Measurements from ENCODE around the gene ZSWIM5.
"Not testable (repeated sequence)": the region's sequence is repeated elsewhere in the genome, so short reads cannot be mapped to it uniquely, and the experiment has no call there.

ZSWIM5 gene

GRCh38 chr1:45172005-45172404 is 34.4 kb downstream of the ZSWIM5 start:
- Histone ChIP-seq H3K4me1 (ENCODE audit: control insufficient read depth in 1 of 2, insufficient read depth in 2 of 2, low read length in 2 of 2) (peaks cover 0 to 7% of the 10 kb centered on the region in 2 donors), H3K9ac (ENCODE audit: low read depth in 1 of 2, low read length in 2 of 2) (no peak overlapping the region), H3K27me3 (ENCODE audit: control insufficient read depth in 1 of 2, insufficient read depth in 2 of 2, low read length in 2 of 2) (no peaks in the 10 kb centered on the region), H3K36me3 (ENCODE audit: control insufficient read depth in 1 of 2, insufficient read depth in 2 of 2, low read length in 2 of 2) (no peaks in the 10 kb centered on the region), H3K27ac (ENCODE audit: low read depth, low read length) (no peak overlapping the region), H3K4me3 (ENCODE audit: low read depth in 1 of 2, low read length in 2 of 2) (no peak overlapping the region), H3K9me3 (ENCODE audit: control insufficient read depth in 1 of 2, low read length in 2 of 2) (no peaks in the 10 kb centered on the region)

DNA sequence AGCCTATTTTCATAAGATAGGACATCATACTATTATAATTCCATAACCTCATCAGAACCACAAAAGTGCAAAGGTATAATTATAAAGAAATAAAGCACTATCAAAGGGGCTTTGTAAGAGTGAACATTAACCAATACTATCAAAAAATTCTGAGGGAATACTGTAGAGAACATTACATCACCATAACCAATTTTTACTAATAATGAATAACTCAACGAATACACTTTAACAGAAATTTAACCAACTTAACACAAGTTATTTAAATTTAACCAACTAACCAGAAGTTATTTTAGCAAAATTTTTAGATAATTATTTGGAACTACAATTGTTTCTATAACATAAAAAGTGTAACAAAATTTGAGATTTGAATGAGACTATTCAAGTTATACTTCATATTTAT is 34.8 kb downstream of the ZSWIM5 start:
- no peak overlapping the region for H3K4me3 ChIP-seq (ENCODE audit: low read depth in 1 of 2, low read length in 2 of 2)
- H3K9ac ChIP-seq (ENCODE audit: low read depth in 1 of 2, low read length in 2 of 2), result no peak overlapping the region
- no peaks in the 10 kb centered on the region for H3K9me3 ChIP-seq (ENCODE audit: control insufficient read depth in 1 of 2, low read length in 2 of 2)
- H3K27me3 ChIP-seq (ENCODE audit: control insufficient read depth in 1 of 2, insufficient read depth in 2 of 2, low read length in 2 of 2), result no peaks in the 10 kb centered on the region
- no peaks in the 10 kb centered on the region for H3K36me3 ChIP-seq (ENCODE audit: control insufficient read depth in 1 of 2, insufficient read depth in 2 of 2, low read length in 2 of 2)
- peaks cover 0 to 7% of the 10 kb centered on the region in 2 donors for H3K4me1 ChIP-seq (ENCODE audit: control insufficient read depth in 1 of 2, insufficient read depth in 2 of 2, low read length in 2 of 2)
- H3K27ac ChIP-seq (ENCODE audit: low read depth, low read length), result no peak overlapping the region

GRCh38 chr1:45170151-45170742 is 36.2 kb downstream of the ZSWIM5 start:
- no peaks in the 10 kb centered on the region for H3K36me3 ChIP-seq (ENCODE audit: control insufficient read depth in 1 of 2, insufficient read depth in 2 of 2, low read length in 2 of 2)
- H3K27me3 ChIP-seq (ENCODE audit: control insufficient read depth in 1 of 2, insufficient read depth in 2 of 2, low read length in 2 of 2), result no peaks in the 10 kb centered on the region
- H3K4me3 ChIP-seq (ENCODE audit: low read depth in 1 of 2, low read length in 2 of 2), result no peak overlapping the region
- no peaks in the 10 kb centered on the region for H3K9me3 ChIP-seq (ENCODE audit: control insufficient read depth in 1 of 2, low read length in 2 of 2)
- no peak overlapping the region for H3K27ac ChIP-seq (ENCODE audit: low read depth, low read length)
- H3K4me1 ChIP-seq (ENCODE audit: control insufficient read depth in 1 of 2, insufficient read depth in 2 of 2, low read length in 2 of 2), result peaks cover 0 to 7% of the 10 kb centered on the region in 2 donors
- no peak overlapping the region for H3K9ac ChIP-seq (ENCODE audit: low read depth in 1 of 2, low read length in 2 of 2)

DNA sequence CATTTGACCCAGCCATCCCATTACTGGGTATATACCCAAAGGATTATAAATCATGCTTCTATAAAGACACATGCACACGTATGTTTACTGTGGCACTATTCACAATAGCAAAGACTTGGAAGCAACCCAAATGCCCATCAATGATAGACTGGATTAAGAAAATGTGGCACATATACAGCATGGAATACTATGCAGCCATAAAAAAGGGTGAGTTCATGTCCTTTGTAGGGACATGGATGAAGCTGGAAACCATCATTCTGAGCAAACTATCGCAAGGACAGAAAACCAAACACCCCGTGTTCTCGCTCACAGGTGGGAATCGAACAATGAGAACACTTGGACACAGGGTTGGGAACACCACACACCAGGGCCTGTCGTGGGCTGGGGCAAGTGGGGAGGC is 38.5 kb downstream of the ZSWIM5 start:
- not testable (repeated sequence) for H3K4me3 ChIP-seq (ENCODE audit: low read depth in 1 of 2, low read length in 2 of 2); H3K9me3 ChIP-seq (ENCODE audit: control insufficient read depth in 1 of 2, low read length in 2 of 2)

GRCh38 chr1:45164307-45164706 is 42.1 kb downstream of the ZSWIM5 start:
- H3K27me3 ChIP-seq (ENCODE audit: control insufficient read depth in 1 of 2, insufficient read depth in 2 of 2, low read length in 2 of 2); H3K36me3 ChIP-seq (ENCODE audit: control insufficient read depth in 1 of 2, insufficient read depth in 2 of 2, low read length in 2 of 2); H3K4me1 ChIP-seq (ENCODE audit: control insufficient read depth in 1 of 2, insufficient read depth in 2 of 2, low read length in 2 of 2); H3K9ac ChIP-seq (ENCODE audit: low read depth in 1 of 2, low read length in 2 of 2); H3K4me3 ChIP-seq (ENCODE audit: low read depth in 1 of 2, low read length in 2 of 2); H3K9me3 ChIP-seq (ENCODE audit: control insufficient read depth in 1 of 2, low read length in 2 of 2); H3K27ac ChIP-seq (ENCODE audit: low read depth, low read length): not testable (repeated sequence)

More for the DNA sequence above, 38.5 kb downstream of the ZSWIM5 start:
- H3K27me3 ChIP-seq (ENCODE audit: control insufficient read depth in 1 of 2, insufficient read depth in 2 of 2, low read length in 2 of 2); H3K27ac ChIP-seq (ENCODE audit: low read depth, low read length); H3K36me3 ChIP-seq (ENCODE audit: control insufficient read depth in 1 of 2, insufficient read depth in 2 of 2, low read length in 2 of 2); H3K4me1 ChIP-seq (ENCODE audit: control insufficient read depth in 1 of 2, insufficient read depth in 2 of 2, low read length in 2 of 2); H3K9ac ChIP-seq (ENCODE audit: low read depth in 1 of 2, low read length in 2 of 2): not testable (repeated sequence)

DNA sequence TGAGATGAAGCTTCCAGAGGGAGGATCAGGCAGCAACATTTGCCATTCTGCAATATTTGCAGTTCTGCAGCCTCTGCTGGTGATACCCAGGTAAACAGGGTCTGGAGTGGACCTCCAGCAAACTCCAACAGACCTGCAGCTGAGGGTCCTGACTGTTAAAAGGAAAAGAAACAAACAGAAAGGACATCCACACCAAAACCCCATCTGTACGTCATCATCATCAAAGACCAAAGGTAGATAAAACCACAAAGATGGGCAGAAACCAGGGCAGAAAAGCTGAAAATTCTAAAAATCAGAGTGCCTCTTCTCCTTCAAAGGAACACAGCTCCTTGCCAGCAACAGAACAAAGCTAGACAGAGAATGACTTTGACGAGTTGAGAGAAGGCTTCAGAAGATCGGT is 43.3 kb downstream of the ZSWIM5 start:
- not testable (repeated sequence) for H3K27me3 ChIP-seq (ENCODE audit: control insufficient read depth in 1 of 2, insufficient read depth in 2 of 2, low read length in 2 of 2)

DNA sequence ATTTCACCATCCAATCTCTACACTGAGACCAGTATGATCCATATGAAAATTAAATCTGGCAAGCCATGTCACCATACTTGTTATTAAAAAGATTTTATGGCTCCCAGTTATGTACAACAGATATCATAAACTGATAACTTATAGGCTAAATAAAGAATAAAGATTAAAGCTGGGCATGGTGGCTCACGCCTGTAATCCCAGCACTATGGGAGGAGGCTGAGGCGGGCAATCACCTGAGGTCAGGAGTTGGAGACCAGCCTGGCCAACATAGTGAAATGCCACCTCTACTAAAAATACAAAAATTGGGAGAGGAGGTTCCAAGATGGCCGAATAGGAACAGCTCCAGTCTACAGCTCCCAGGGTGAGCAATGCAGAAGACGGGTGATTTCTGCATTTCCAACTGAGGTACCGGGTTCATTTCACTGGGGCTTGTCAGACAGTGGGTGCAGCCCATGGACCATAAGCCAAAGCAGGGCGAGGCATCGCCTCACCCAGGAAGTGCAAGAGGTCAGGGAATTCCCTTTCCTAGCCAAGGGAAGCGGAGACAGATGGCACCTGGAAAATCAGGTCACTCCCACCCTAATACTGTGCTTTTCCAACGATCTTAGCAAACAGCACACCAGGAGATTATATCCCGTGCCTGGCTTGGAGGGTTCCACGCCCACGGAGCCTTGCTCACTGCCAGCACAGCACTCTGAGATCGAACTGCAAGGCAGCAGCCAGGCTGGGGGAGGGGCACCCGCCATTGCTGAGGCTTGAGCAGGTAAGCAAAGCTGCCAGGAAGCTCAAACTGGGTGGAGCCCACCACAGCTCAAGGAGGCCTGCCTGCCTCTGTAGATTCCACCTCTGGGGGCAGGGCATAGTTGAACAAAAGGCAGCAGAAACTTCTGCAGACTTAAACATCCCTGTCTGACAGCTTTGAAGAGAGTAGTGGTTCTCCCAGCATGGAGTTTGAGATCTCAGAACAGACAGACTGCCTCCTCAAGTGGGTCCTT is 44.1 kb downstream of the ZSWIM5 start:
- not testable (repeated sequence) for H3K36me3 ChIP-seq (ENCODE audit: control insufficient read depth in 1 of 2, insufficient read depth in 2 of 2, low read length in 2 of 2); H3K27me3 ChIP-seq (ENCODE audit: control insufficient read depth in 1 of 2, insufficient read depth in 2 of 2, low read length in 2 of 2); H3K9ac ChIP-seq (ENCODE audit: low read depth in 1 of 2, low read length in 2 of 2); H3K27ac ChIP-seq (ENCODE audit: low read depth, low read length); H3K4me3 ChIP-seq (ENCODE audit: low read depth in 1 of 2, low read length in 2 of 2); H3K4me1 ChIP-seq (ENCODE audit: control insufficient read depth in 1 of 2, insufficient read depth in 2 of 2, low read length in 2 of 2); H3K9me3 ChIP-seq (ENCODE audit: control insufficient read depth in 1 of 2, low read length in 2 of 2)

More for the DNA sequence above, 43.3 kb downstream of the ZSWIM5 start:
- H3K4me3 ChIP-seq (ENCODE audit: low read depth in 1 of 2, low read length in 2 of 2); H3K9me3 ChIP-seq (ENCODE audit: control insufficient read depth in 1 of 2, low read length in 2 of 2); H3K9ac ChIP-seq (ENCODE audit: low read depth in 1 of 2, low read length in 2 of 2); H3K4me1 ChIP-seq (ENCODE audit: control insufficient read depth in 1 of 2, insufficient read depth in 2 of 2, low read length in 2 of 2); H3K36me3 ChIP-seq (ENCODE audit: control insufficient read depth in 1 of 2, insufficient read depth in 2 of 2, low read length in 2 of 2); H3K27ac ChIP-seq (ENCODE audit: low read depth, low read length): not testable (repeated sequence)

GRCh38 chr1:45155957-45156356 is 50.4 kb downstream of the ZSWIM5 start:
- Histone ChIP-seq H3K27me3 (ENCODE audit: control insufficient read depth in 1 of 2, insufficient read depth in 2 of 2, low read length in 2 of 2) (no peaks in the 10 kb centered on the region), H3K27ac (ENCODE audit: low read depth, low read length) (no peak overlapping the region), H3K4me1 (ENCODE audit: control insufficient read depth in 1 of 2, insufficient read depth in 2 of 2, low read length in 2 of 2) (no peaks in the 10 kb centered on the region)

GRCh38 chr1:45155423-45155822 is 51.0 kb downstream of the ZSWIM5 start:
- Histone ChIP-seq H3K36me3 (ENCODE audit: control insufficient read depth in 1 of 2, insufficient read depth in 2 of 2, low read length in 2 of 2) (no peaks in the 10 kb centered on the region), H3K4me1 (ENCODE audit: control insufficient read depth in 1 of 2, insufficient read depth in 2 of 2, low read length in 2 of 2) (no peaks in the 10 kb centered on the region), H3K27ac (ENCODE audit: low read depth, low read length) (no peak overlapping the region), H3K9me3 (ENCODE audit: control insufficient read depth in 1 of 2, low read length in 2 of 2) (no peaks in the 10 kb centered on the region), H3K9ac (ENCODE audit: low read depth in 1 of 2, low read length in 2 of 2) (no peak overlapping the region), H3K4me3 (ENCODE audit: low read depth in 1 of 2, low read length in 2 of 2) (no peak overlapping the region), H3K27me3 (ENCODE audit: control insufficient read depth in 1 of 2, insufficient read depth in 2 of 2, low read length in 2 of 2) (no peaks in the 10 kb centered on the region)

More at GRCh38 chr1:45155957-45156356, 50.4 kb downstream of the ZSWIM5 start:
- Histone ChIP-seq H3K36me3 (ENCODE audit: control insufficient read depth in 1 of 2, insufficient read depth in 2 of 2, low read length in 2 of 2) (no peaks in the 10 kb centered on the region), H3K4me3 (ENCODE audit: low read depth in 1 of 2, low read length in 2 of 2) (no peak overlapping the region), H3K9me3 (ENCODE audit: control insufficient read depth in 1 of 2, low read length in 2 of 2) (no peaks in the 10 kb centered on the region), H3K9ac (ENCODE audit: low read depth in 1 of 2, low read length in 2 of 2) (no peak overlapping the region)

- Histone ChIP-seq H3K4me3 (ENCODE audit: low read depth in 1 of 2, low read length in 2 of 2) (no peak overlapping the region), H3K9ac (ENCODE audit: low read depth in 1 of 2, low read length in 2 of 2) (no peak overlapping the region), H3K4me1 (ENCODE audit: control insufficient read depth in 1 of 2, insufficient read depth in 2 of 2, low read length in 2 of 2) (no peaks in the 10 kb centered on the region), H3K36me3 (ENCODE audit: control insufficient read depth in 1 of 2, insufficient read depth in 2 of 2, low read length in 2 of 2) (no peaks in the 10 kb centered on the region), H3K27me3 (ENCODE audit: control insufficient read depth in 1 of 2, insufficient read depth in 2 of 2, low read length in 2 of 2) (no peaks in the 10 kb centered on the region), H3K9me3 (ENCODE audit: control insufficient read depth in 1 of 2, low read length in 2 of 2) (no peaks in the 10 kb centered on the region), H3K27ac (ENCODE audit: low read depth, low read length) (no peak overlapping the region)
Observed at GRCh38 chr1:45152126-45152525, 54.3 kb downstream of the ZSWIM5 start.

Measured in duodenal mucosa (tissue), 2 donors.